Activated CD8-positive, alpha-beta T cell treated with anti-CD3 and anti-CD28 coated beads, Interleukin-2, amount 10 ng/mL, durations not matched to agents 7 days and 5 days (primary cell): ENCODE results near the gene NCOA5. TPM values are rescaled to one million over a fixed set of nuclear protein-coding genes. Genes with fewer than 3 reads are reported as not detected.
A peak's percentile ranks its signal among the peaks of the same experiment; 100 is the strongest.

ENCODE experiments used
- ATAC-seq: fragments of 150-1000 bp; cut with Tn5 transposase; one replicate; pipeline ENCODE4 v1.10.0; 2021; ENCODE audit warnings: moderate library complexity
- CTCF ChIA-PET: fragments of 350-600 bp; sonication (Branson Sonifier 250); formaldehyde crosslinking; loops from one replicate; lab custom pipeline; 2021; ENCODE audit warnings: antibody characterized with exemption; lab: Charles Lee
- POLR2A ChIA-PET: fragments of 350-600 bp; sonication (Branson Sonifier 250); formaldehyde crosslinking; loops from one replicate; lab custom pipeline; 2021; ENCODE audit warnings: antibody characterized with exemption; lab: Charles Lee
- DNase-seq: peaks from one replicate; pipeline ENCODE4 v3.0.0-alpha.2; 2020
- H3K27ac Mint-ChIP-seq: one replicate; pipeline ENCODE4 v1.8.0; 2021; ENCODE audit warnings: mild to moderate bottlenecking, mixed read lengths
- H3K27me3 Mint-ChIP-seq: one replicate; pipeline ENCODE4 v1.8.0; 2021; ENCODE audit warnings: low read depth, mixed read lengths
- H3K36me3 Mint-ChIP-seq: one replicate; pipeline ENCODE4 v1.8.0; 2021; ENCODE audit warnings: low read depth, mixed read lengths
- H3K4me1 Mint-ChIP-seq: one replicate; pipeline ENCODE4 v1.8.0; 2021; ENCODE audit warnings: low read depth, mixed read lengths
- H3K4me3 Mint-ChIP-seq: one replicate; pipeline ENCODE4 v1.8.0; 2021; ENCODE audit warnings: mild to moderate bottlenecking, mixed read lengths
- H3K9me3 Mint-ChIP-seq: one replicate; pipeline ENCODE4 v1.8.0; 2022; ENCODE audit warnings: mixed read lengths; ENCODE audit not compliant: insufficient read depth
- total RNA-seq, 2 experiments: library from RNA; stranded (reverse); gene quantifications; one replicate each; pipeline ENCODE4 v1.2.3, GENCODE V29; 2021

NCOA5 gene
- total RNA-seq, 2 experiments from 2014 or later, result 30.3 to 30.9 TPM

DNA sequence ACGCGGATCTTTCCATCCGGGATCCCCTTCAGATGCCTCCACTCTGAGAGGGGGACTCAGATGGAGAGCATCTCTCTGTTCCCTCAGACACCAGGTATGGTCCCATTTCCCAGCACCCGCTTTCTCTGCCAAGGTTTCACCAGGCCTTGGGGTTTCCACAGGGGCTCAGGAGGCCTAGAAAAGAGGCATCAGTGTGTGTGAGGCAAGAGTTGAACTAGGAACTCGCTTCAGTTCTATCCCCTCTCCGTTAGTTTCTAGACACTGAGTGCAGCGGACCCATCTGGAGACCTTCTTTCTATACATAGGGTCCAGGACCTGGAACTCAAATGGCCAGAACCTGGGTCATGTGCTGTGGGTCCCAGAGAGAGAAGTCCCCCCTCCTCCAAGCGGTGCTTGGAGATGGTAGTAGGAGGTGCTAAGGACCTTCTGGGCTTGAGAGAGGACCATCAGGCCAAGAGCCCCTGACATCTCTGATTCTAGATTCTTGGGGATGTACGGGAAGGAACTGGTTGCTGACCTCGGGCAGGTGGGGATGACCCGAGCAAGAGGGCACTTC lies 58.7 kb downstream of the NCOA5 start:
- Mint-ChIP-seq H3K27ac (no peak overlapping the region), H3K27me3 (peaks cover 48% of the 10 kb centered on the region), H3K4me1 (no peaks in the 10 kb centered on the region), H3K36me3 (no peaks in the 10 kb centered on the region), H3K9me3 (no peaks in the 10 kb centered on the region), H3K4me3 (no peak overlapping the region)
- DNase-seq, result no peak
- ChIA-PET POLR2A (interaction anchor here (0.6 kb wide), 1 partner anchor 1071 kb away, joined by 3 read pairs; the partner anchor contains the start of gene TOMM34), CTCF (interaction anchor here (1.0 to 1.7 kb wide), 3 partner anchors 8 to 54 kb away, joined by 3 to 5 read pairs (median 3); no protein-coding TSS in a partner anchor)
- no peak for ATAC-seq

DNA sequence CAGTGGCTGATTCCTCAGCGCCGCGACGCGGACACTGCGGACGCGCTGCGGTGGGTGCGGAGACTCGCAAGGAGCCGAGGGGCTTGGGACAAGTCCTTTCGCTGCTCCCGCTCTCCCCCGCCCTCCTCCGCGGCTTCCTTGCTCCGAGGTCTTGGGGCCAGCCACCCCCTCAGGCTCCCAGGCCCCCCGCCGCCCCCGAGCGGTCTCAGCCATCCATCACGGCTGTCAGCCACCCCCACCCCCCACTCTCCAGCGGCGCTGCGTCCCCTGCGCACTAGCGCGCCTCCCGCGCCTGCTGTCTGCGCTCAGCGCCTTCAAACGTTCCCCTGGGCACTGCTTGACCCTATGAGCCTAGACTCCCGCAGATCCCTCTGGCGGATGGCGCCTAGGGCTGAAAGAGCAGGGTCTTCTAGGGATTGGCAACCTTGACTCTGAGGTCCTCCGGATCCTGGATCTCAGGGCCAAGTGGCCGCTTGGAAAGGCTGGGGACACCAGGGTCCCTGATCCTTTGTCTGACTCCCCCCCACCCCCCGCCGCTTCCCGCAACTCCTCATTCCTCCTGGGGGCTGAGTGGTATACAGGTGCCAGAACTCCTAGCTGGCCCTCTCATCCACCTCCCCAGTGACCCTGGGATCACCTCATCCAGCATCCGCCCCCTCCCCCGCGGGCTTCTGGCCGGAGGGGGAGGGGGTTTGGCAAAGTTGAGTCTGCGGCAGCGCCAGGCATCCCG lies 59.3 kb downstream of the NCOA5 start:
- H3K27ac Mint-ChIP-seq, result no peak overlapping the region
- no peaks in the 10 kb centered on the region for H3K36me3 Mint-ChIP-seq
- peaks cover 50% of the 10 kb centered on the region for H3K27me3 Mint-ChIP-seq
- ATAC-seq, result no peak
- no peaks in the 10 kb centered on the region for H3K4me1 Mint-ChIP-seq
- no peak overlapping the region for H3K4me3 Mint-ChIP-seq
- CTCF ChIA-PET, result interaction anchor here (1.7 kb wide), 1 partner anchor 8 kb away, joined by 5 read pairs; no protein-coding TSS in a partner anchor
- POLR2A ChIA-PET, result no interaction called here
- DNase-seq, result no peak
- no peaks in the 10 kb centered on the region for H3K9me3 Mint-ChIP-seq

DNA sequence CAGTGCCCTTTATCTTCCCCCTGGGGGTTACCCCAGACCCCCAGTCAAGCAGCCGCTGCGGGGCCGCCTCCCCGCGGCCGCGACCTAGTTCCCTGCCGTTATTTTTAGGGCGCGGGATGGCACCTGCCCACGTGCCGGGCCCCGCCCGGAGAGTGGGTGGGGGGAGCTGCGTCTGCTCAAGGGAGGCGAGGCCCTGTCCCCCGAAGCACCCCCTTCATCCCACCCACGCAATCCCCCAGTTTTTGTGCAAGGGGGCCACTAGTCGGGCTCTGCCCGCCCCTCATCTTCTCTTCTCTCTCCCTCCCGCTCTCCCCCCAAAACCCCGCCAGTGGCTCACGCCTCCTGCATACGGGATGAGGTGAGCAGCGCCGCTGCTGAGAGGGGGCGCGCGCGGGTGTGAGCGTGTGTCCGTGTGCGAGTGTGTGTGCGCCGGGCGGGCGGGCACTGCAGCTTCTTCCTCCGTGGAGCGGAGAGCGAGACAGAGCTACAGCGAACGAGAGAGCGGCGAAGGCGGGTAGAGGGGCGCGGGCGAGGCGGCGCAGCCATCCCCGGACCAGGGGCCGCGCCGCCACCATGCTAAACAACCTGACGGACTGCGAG lies 60.9 kb downstream of the NCOA5 start, which contains the start of gene SLC12A5:
TSS of gene SLC12A5 (plus strand) at position 444 of the 600 bp plus-strand sequence. CDS start at position 574, 130 bp downstream.
- peaks cover 57% of the 10 kb centered on the region for H3K27me3 Mint-ChIP-seq
- H3K27ac Mint-ChIP-seq, result no peak within 1 kb of the TSS
- H3K4me3 Mint-ChIP-seq, result no peak within 1 kb of the TSS
- no peaks in the 10 kb centered on the region for H3K36me3 Mint-ChIP-seq
- POLR2A ChIA-PET, result no interaction called here
- CTCF ChIA-PET, result interaction anchor here (0.8 to 1.3 kb wide), 2 partner anchors 16 to 144 kb away, joined by 4 to 6 read pairs; no protein-coding TSS in a partner anchor
- ATAC-seq (no peak), DNase-seq (no peak)
- H3K4me1 Mint-ChIP-seq, result no peaks in the 10 kb centered on the region
- no peaks in the 10 kb centered on the region for H3K9me3 Mint-ChIP-seq

DNA sequence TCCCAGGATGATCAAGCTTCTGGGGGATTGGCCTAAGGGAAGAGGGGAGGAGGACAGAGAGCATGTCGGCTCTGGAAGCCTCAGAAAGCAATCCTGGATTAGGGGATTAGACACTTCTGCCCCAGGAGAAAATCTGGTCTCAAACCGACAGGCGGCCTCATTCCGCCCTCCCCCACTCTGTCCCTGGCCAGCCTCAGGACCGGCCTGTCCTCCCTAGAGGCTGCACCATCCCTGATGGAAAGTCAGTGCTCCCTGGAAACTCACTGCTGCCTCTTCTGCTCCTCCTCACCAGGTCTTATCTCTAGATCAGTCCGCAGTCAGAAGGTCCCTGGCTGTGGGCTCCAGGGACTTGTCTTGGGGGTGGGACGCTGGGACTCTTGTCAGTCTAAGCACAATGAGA lies 61.7 kb downstream of the NCOA5 start:
- H3K27ac Mint-ChIP-seq, result no peak overlapping the region
- POLR2A ChIA-PET, result no interaction called here
- peaks cover 5% of the 10 kb centered on the region for H3K4me1 Mint-ChIP-seq
- H3K4me3 Mint-ChIP-seq, result no peak overlapping the region
- CTCF ChIA-PET, result interaction anchor here (1.2 to 1.9 kb wide), 4 partner anchors 15 to 60 kb away, joined by 3 to 11 read pairs (median 5); no protein-coding TSS in a partner anchor
- no peak for DNase-seq
- no peaks in the 10 kb centered on the region for H3K36me3 Mint-ChIP-seq
- peaks cover 54% of the 10 kb centered on the region for H3K27me3 Mint-ChIP-seq
- no peaks in the 10 kb centered on the region for H3K9me3 Mint-ChIP-seq
- no peak for ATAC-seq

DNA sequence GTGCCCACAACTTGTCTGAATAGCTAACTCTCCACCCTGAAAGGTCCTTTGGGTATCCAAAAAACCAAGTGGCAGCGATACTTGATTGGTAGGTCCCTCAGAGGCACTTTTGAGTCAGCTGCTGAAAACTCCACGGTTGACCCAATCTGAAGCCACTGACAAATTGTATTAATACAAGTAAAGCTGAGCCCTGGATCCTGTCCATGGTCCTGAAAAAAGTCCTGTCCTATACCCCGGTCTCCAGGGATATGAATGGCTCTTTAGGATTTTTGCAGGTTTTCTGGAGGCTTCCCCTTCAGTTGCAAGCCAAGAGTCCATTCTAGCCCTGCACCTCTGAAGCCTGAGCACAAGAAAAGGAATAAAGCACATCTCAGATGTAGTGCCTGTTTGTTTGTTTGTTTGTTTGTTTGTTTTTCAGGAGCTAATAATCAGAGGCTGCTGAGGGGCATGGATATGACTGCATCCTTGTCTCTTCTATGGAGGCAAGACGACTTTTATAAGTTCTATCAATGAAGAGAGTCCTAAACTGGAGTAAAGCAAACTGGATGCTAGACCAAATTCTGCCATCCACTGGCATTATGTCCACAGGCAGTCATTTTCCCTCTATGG lies 62.4 kb downstream of the NCOA5 start:
- Mint-ChIP-seq H3K27me3 (peaks cover 46% of the 10 kb centered on the region), H3K36me3 (no peaks in the 10 kb centered on the region), H3K4me1 (peaks cover 11% of the 10 kb centered on the region), H3K9me3 (no peaks in the 10 kb centered on the region), H3K27ac (no peak overlapping the region), H3K4me3 (no peak overlapping the region)
- CTCF ChIA-PET, result interaction anchor here (1.2 to 1.9 kb wide), 4 partner anchors 14 to 61 kb away, joined by 3 to 11 read pairs (median 5); no protein-coding TSS in a partner anchor
- ATAC-seq, result no peak
- POLR2A ChIA-PET, result no interaction called here
- peak; percentile 68 for DNase-seq

DNA sequence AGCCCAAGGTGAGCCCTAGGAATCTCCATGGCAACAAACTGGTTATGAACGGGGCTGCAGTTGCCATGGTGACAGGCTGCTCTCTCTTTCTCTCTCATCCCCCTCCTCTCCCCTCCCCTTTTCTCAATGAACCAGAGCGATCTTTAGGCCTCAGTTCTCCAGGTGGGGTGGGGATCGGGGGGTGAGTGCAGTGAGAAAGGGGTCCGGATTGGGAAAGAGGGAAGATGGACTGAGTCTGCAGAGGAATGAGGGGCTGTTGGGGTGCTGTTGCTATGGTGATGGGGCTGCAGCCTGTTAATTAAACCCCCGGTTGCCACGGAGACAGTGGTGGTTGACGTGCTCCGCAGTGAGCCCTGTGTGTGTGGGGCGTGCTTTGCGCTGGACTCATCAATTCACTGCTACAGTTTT lies 64.4 kb downstream of the NCOA5 start:
- Mint-ChIP-seq H3K9me3 (no peaks in the 10 kb centered on the region), H3K4me1 (peaks cover 24% of the 10 kb centered on the region), H3K4me3 (no peak overlapping the region), H3K27ac (no peak overlapping the region), H3K27me3 (peaks cover 43% of the 10 kb centered on the region), H3K36me3 (no peaks in the 10 kb centered on the region)
- DNase-seq (no peak), ATAC-seq (no peak)
- ChIA-PET POLR2A (no interaction called here), CTCF (no interaction called here)

DNA sequence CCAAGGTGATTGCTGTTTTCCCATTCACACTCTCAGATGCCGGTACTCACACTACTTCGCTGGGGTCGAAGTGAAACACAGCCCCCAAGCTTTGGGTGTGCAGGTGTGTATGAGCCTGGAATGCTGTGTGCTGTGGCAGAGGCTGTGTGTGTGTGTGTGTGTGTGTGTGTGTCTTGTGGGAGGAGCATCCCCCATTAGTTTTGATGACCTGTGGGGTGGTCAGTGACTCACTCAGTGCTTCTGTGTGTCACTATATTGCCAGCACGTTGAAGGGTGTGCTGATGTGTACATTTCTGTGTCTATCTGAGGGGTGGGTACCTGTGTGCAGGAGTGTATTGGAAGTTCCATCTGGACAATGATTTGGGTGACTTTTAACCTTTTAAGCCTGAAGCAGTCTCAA lies 65.8 kb downstream of the NCOA5 start:
- H3K4me1 Mint-ChIP-seq, result peaks cover 24% of the 10 kb centered on the region
- ATAC-seq, result no peak
- H3K36me3 Mint-ChIP-seq, result no peaks in the 10 kb centered on the region
- ChIA-PET CTCF (interaction anchor here (2.0 to 2.9 kb wide), 9 partner anchors 10 to 152 kb away, joined by 5 to 24 read pairs (median 12); no protein-coding TSS in a partner anchor), POLR2A (no interaction called here)
- no peak overlapping the region for H3K27ac Mint-ChIP-seq
- peaks cover 33% of the 10 kb centered on the region for H3K27me3 Mint-ChIP-seq
- H3K4me3 Mint-ChIP-seq, result no peak overlapping the region
- DNase-seq, result no peak
- H3K9me3 Mint-ChIP-seq, result no peaks in the 10 kb centered on the region

DNA sequence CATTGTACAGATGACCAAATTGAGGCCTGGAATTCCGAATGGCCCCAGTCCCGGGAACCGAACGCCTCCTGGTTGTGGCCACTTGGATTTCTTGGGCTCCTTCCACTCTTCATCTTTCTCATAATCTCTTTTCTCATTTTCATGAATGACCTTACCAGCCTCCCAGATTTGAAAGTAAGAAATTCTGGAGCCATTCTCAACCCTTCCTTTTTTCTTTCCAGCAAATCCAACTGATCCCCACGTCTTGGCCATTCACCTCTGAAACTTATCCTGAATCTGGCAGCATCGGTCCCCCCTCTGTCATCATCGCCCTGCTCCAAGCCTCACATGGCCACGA lies 66.6 kb downstream of the NCOA5 start:
- Mint-ChIP-seq H3K27ac (no peak overlapping the region), H3K4me3 (no peak overlapping the region), H3K36me3 (no peaks in the 10 kb centered on the region), H3K27me3 (peaks cover 38% of the 10 kb centered on the region), H3K4me1 (peaks cover 24% of the 10 kb centered on the region), H3K9me3 (no peaks in the 10 kb centered on the region)
- POLR2A ChIA-PET, result no interaction called here
- CTCF ChIA-PET, result interaction anchor here (0.6 to 2.9 kb wide), 22 partner anchors 8 to 326 kb away, joined by 3 to 24 read pairs (median 7); no protein-coding TSS in a partner anchor
- DNase-seq (no peak), ATAC-seq (no peak)

DNA sequence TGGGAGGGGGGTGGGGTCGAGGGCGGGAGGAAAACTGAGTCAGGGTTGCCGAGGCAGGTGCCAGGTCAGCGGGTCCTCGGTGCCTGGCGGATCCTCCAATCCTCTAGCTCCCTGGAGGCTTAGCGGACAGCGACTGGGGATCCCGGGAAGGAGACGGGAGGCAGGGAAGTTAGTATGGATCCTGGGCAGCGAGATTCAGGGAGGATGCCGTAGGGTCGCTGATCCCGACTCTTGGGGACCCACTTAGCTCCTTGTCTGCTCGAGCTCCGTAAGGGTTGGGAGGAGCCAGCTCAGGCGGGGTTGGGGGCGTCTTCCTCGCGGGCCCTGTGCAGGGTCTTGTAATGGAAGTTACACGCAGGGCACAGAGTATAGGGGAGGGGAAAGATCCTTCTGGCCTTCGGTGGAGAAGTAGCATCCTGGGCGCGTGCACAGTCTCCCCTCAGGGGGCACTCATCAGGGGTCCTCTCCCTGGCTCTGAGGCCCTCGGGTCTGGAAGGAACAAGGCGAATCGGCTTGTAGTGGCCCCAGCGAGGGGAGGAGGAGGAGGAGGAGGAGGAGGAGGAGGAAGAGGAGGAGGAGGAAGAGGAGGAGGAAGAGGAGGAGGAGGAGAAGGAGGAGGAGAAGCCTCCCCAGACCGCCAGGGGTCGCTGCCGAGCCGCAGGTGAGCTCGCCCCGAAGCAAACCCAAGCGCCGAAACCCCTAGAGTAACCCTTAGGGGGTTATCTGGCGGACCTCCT lies 67.2 kb downstream of the NCOA5 start:
- ChIA-PET CTCF (interaction anchor here (0.6 to 2.9 kb wide), 23 partner anchors 8 to 327 kb away, joined by 3 to 24 read pairs (median 7); no protein-coding TSS in a partner anchor), POLR2A (no interaction called here)
- DNase-seq (peak; percentile 82), ATAC-seq (peak; percentile 74)
- peaks cover 33% of the 10 kb centered on the region for H3K27me3 Mint-ChIP-seq
- no peak overlapping the region for H3K27ac Mint-ChIP-seq
- peak overlapping the region; percentile 57 for H3K4me3 Mint-ChIP-seq
- H3K36me3 Mint-ChIP-seq, result no peaks in the 10 kb centered on the region
- peaks cover 24% of the 10 kb centered on the region for H3K4me1 Mint-ChIP-seq
- H3K9me3 Mint-ChIP-seq, result no peaks in the 10 kb centered on the region

DNA sequence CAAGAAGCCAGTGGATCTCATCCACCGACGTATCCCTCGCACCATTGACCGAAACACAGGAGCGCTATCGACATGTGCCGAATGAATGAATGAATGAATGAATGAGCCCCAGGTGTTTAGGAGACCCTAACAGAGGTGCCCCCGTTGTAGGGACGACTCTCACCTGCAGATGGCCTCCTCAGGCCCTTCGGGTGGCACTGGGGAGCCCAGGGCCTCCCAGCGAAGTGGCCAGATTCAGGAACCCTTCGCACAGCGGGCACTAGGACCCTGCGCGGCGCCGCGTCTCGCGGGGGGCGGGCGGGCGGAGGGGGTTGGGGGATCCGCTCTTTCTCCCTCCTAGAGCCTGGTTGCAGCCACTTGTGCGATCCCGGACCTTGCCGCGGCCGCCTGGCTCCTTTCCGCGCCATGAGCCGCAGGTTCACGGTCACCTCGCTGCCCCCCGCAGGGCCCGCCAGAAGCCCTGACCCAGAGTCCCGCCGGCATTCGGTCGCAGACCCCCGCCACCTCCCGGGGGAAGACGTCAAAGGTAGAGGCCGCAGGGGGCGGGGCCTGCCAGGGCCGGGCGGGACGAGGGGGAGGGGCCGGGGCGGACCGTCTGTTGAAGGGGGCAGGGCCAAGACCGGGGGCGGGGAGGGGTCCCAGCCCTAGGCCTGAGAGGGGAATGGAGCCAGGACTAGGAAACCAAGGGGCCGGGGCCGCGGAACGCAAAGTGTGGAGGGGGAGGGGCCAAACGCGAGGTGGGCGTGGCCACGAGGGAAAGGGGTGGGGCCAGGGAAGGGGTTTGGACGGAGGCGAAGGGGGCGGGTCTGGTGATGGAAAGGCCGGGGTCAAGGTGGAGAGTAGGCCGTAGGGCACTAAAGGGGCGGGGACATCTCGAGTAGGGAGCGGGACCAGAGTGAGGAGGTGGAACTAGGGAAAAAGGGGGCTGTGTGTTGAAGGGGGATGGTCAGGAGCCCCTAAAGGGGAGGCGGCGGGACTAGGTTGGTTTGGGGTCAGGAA lies 68.1 kb downstream of the NCOA5 start:
- no peaks in the 10 kb centered on the region for H3K36me3 Mint-ChIP-seq
- ChIA-PET CTCF (interaction anchor here (0.7 to 2.9 kb wide), 20 partner anchors 7 to 195 kb away, joined by 3 to 24 read pairs (median 8); no protein-coding TSS in a partner anchor), POLR2A (no interaction called here)
- ATAC-seq (peak; percentile 46), DNase-seq (peak; percentile 61)
- H3K27me3 Mint-ChIP-seq, result peaks cover 32% of the 10 kb centered on the region
- H3K4me3 Mint-ChIP-seq, result peak overlapping the region; percentile 61
- H3K4me1 Mint-ChIP-seq, result peaks cover 27% of the 10 kb centered on the region
- no peak overlapping the region for H3K27ac Mint-ChIP-seq
- H3K9me3 Mint-ChIP-seq, result no peaks in the 10 kb centered on the region
